ENCODE data around the gene WDR83. TPM values are rescaled to one million over a fixed set of nuclear protein-coding genes. Genes with fewer than 3 reads are reported as not detected.

WDR83 gene
- total and polyA plus RNA-seq, 10 of the 15 experiments (the other 5 are each of a cell fraction or from before 2014, with no cell fraction given), result 0.58 to 17.7 (median 10.8) TPM

DNA sequence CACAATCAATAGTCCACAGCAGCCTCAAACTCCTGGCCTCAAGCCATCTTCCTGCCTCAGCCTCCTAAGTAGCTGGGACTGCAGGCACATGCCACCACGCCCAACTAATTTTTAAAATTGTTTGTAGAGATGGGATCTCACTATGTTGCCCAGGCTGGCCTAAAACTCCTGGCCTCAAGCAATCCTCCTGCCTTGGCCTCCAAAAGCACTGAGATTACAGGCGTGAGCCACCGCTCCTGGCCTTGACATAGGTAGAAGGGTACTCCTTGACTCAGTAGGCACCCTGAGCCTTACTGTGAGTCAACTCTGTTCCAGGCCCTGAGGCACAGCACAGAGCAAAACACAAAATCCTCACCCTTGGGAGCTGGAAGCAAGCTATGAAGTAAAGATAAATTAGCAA lies 49.3 kb downstream of the WDR83 start (continued):
- TF ChIP-seq, protein P1, sequence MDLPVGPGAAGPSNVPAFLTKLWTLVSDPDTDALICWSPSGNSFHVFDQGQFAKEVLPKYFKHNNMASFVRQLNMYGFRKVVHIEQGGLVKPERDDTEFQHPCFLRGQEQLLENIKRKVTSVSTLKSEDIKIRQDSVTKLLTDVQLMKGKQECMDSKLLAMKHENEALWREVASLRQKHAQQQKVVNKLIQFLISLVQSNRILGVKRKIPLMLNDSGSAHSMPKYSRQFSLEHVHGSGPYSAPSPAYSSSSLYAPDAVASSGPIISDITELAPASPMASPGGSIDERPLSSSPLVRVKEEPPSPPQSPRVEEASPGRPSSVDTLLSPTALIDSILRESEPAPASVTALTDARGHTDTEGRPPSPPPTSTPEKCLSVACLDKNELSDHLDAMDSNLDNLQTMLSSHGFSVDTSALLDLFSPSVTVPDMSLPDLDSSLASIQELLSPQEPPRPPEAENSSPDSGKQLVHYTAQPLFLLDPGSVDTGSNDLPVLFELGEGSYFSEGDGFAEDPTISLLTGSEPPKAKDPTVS (IDR thresholded peaks at IDR 0.05; ENCODE audit: low read depth, low read length), result no peak
- TF ChIP-seq CBFB (IDR thresholded peaks at IDR 0.05; ENCODE audit: low read depth) (no peak), RFX5 (IDR thresholded peaks at IDR 0.05; ENCODE audit: low read depth, low read length) (no peak), RELA (IDR thresholded peaks at IDR 0.05; ENCODE audit: borderline replicate concordance, partially characterized antibody) (no peak), ZZZ3 (IDR thresholded peaks at IDR 0.05; ENCODE audit: control insufficient read depth, insufficient read length, low read depth) (no peak)
- TF ChIP-seq, protein P2, sequence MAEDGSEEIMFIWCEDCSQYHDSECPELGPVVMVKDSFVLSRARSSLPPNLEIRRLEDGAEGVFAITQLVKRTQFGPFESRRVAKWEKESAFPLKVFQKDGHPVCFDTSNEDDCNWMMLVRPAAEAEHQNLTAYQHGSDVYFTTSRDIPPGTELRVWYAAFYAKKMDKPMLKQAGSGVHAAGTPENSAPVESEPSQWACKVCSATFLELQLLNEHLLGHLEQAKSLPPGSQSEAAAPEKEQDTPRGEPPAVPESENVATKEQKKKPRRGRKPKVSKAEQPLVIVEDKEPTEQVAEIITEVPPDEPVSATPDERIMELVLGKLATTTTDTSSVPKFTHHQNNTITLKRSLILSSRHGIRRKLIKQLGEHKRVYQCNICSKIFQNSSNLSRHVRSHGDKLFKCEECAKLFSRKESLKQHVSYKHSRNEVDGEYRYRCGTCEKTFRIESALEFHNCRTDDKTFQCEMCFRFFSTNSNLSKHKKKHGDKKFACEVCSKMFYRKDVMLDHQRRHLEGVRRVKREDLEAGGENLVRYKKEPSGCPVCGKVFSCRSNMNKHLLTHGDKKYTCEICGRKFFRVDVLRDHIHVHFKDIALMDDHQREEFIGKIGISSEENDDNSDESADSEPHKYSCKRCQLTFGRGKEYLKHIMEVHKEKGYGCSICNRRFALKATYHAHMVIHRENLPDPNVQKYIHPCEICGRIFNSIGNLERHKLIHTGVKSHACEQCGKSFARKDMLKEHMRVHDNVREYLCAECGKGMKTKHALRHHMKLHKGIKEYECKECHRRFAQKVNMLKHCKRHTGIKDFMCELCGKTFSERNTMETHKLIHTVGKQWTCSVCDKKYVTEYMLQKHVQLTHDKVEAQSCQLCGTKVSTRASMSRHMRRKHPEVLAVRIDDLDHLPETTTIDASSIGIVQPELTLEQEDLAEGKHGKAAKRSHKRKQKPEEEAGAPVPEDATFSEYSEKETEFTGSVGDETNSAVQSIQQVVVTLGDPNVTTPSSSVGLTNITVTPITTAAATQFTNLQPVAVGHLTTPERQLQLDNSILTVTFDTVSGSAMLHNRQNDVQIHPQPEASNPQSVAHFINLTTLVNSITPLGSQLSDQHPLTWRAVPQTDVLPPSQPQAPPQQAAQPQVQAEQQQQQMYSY (CRISPR knock-in tag; IDR thresholded peaks at IDR 0.05), result no peak
- TF ChIP-seq, protein P3, sequence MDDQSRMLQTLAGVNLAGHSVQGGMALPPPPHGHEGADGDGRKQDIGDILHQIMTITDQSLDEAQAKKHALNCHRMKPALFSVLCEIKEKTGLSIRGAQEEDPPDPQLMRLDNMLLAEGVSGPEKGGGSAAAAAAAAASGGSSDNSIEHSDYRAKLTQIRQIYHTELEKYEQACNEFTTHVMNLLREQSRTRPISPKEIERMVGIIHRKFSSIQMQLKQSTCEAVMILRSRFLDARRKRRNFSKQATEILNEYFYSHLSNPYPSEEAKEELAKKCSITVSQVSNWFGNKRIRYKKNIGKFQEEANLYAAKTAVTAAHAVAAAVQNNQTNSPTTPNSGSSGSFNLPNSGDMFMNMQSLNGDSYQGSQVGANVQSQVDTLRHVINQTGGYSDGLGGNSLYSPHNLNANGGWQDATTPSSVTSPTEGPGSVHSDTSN (IDR thresholded peaks at IDR 0.05; ENCODE audit: insufficient replicate concordance, low read depth, low read length), result no peak
